PC-9 (cell line): ENCODE results near the gene CHMP2A. TPM values are rescaled to one million over a fixed set of nuclear protein-coding genes. Genes with fewer than 3 reads are reported as not detected.

Source experiments
- BruUV-seq: library from RNA; stranded (reverse); fragments of 400-500 nt; replicated peaks from 2 replicates; lab custom pipeline; 2021; lab: Mats Ljungman, UMichigan
- CTCF ChIA-PET: fragments of 300-600 bp; sonication (Branson Sonifier 250); formaldehyde crosslinking; loops from one replicate; lab custom pipeline; 2022; ENCODE audit warnings: antibody characterized with exemption; lab: Charles Lee
- POLR2A ChIA-PET: fragments of 300-600 bp; sonication (Branson Sonifier 250); formaldehyde crosslinking; loops from one replicate; lab custom pipeline; 2022; ENCODE audit warnings: antibody characterized with exemption; ENCODE audit not compliant: unreplicated experiment; lab: Charles Lee
- DNase-seq, 2 experiments: peaks; one replicate each; pipeline versions ENCODE4 v3.0.0 to v3.0.0-alpha.2; 2015 to 2022; ENCODE audit warnings: mixed read lengths in 1 of 2
- H2AFZ ChIP-seq: fragments of 200-600 bp; sonication (generic); 2 replicates; pipeline ENCODE4 v1.8.1; 2017; ENCODE audit warnings: antibody characterized with exemption
- H3F3A ChIP-seq: fragments of 200-600 bp; sonication (generic); 2 replicates; pipeline ENCODE4 v1.8.1; 2017; ENCODE audit warnings: antibody characterized with exemption, mild to moderate bottlenecking, low read depth; ENCODE audit not compliant: insufficient read depth
- H3K27ac ChIP-seq: fragments of 200-600 bp; sonication (generic); 2 replicates; pipeline ENCODE4 v1.6.1; 2016; ENCODE audit warnings: mixed run types
- H3K27me3 ChIP-seq: fragments of 200-600 bp; sonication (generic); 2 replicates; pipeline ENCODE4 v1.6.1; 2016; ENCODE audit warnings: low read depth, mixed run types; ENCODE audit not compliant: insufficient read depth
- H3K36me3 ChIP-seq: fragments of 200-600 bp; sonication (generic); 2 replicates; pipeline ENCODE4 v1.6.1; 2016; ENCODE audit warnings: low read depth, mixed run types
- H3K4me1 ChIP-seq: fragments of 200-600 bp; sonication (generic); replicated peaks from 2 replicates; pipeline ENCODE4 v1.6.1; 2016; ENCODE audit warnings: mixed run types; ENCODE audit not compliant: insufficient read depth
- H3K4me2 ChIP-seq: fragments of 200-600 bp; sonication (generic); 2 replicates; pipeline ENCODE4 v1.6.1; 2017; ENCODE audit warnings: mixed run types
- H3K4me3 ChIP-seq: fragments of 200-600 bp; sonication (generic); 2 replicates; pipeline ENCODE4 v1.6.1; 2016; ENCODE audit warnings: mixed run types
- H3K79me2 ChIP-seq: fragments of 200-600 bp; sonication (generic); 2 replicates; pipeline ENCODE4 v1.6.1; 2017; ENCODE audit warnings: low read depth, mixed run types
- H3K9me2 ChIP-seq: fragments of 200-600 bp; sonication (generic); 2 replicates; pipeline ENCODE4 v1.8.1; 2017; ENCODE audit warnings: mild to moderate bottlenecking; ENCODE audit not compliant: insufficient read depth
- H3K9me3 ChIP-seq: fragments of 200-600 bp; sonication (generic); 2 replicates; pipeline ENCODE4 v1.8.1; 2016; ENCODE audit warnings: low read depth; ENCODE audit not compliant: insufficient read depth
- H4K20me1 ChIP-seq: fragments of 200-600 bp; sonication (generic); 2 replicates; pipeline ENCODE4 v1.8.1; 2017; ENCODE audit not compliant: insufficient read depth
- CTCF ChIP-seq: fragments of 200-600 bp; sonication (generic); conservative IDR thresholded peaks from 2 replicates; pipeline ENCODE4 v1.6.1; 2017; ENCODE audit warnings: mixed run types, antibody characterized with exemption, mild to moderate bottlenecking, moderate library complexity
- EZH2 ChIP-seq: fragments of 200-600 bp; sonication (generic); IDR thresholded peaks from 2 replicates; pipeline ENCODE4 v1.8.0; 2017; ENCODE audit warnings: antibody characterized with exemption, low read depth
- intact Hi-C: fragments of 100-400 bp; cut with micrococcal nuclease; formaldehyde crosslinking; loops from one replicate; pipeline ENCODE4 v1.10.0; 2022; ENCODE audit not compliant: unreplicated experiment
- total RNA-seq: library from RNA; stranded (reverse); gene quantifications from 2 replicates; pipeline ENCODE4 v1.2.3, GENCODE V29; 2021

Gene CHMP2A
- total RNA-seq, 1 experiment from 2014 or later, result 149 TPM

- no peaks in the 10 kb centered on the region for H4K20me1 ChIP-seq
- CTCF ChIA-PET, result no interaction called here
- H3K27me3 ChIP-seq, result peaks cover 4% of the 10 kb centered on the region; the same call in 1 of the 2 replicates
- no peaks in the 10 kb centered on the region for H3K9me2 ChIP-seq
- no peak overlapping the region for H2AFZ ChIP-seq
- H3K9me3 ChIP-seq, result no peaks in the 10 kb centered on the region
- no peaks in the 10 kb centered on the region for H3K4me1 ChIP-seq
- BruUV-seq, result no TSS peak
- peak overlapping the region; percentile 40; the same call in 1 of the 2 replicates for H3K4me3 ChIP-seq
- H3K36me3 ChIP-seq, result no peaks in the 10 kb centered on the region
- DNase-seq, result peak in 1 of 2 experiments; percentile 66
- no peak overlapping the region for H3K27ac ChIP-seq
- peak overlapping the region; percentile 63 for H3K4me2 ChIP-seq
- peaks cover 3% of the 10 kb centered on the region; the same call in 1 of the 2 replicates for H3F3A ChIP-seq
- POLR2A ChIA-PET, result interaction anchor here (0.6 kb wide), 1 partner anchor 1539 kb away, joined by 3 read pairs; no protein-coding TSS in a partner anchor
- intact Hi-C loops, result no loop called here
- TF ChIP-seq EZH2 (no peak), CTCF (no peak)
- H3K79me2 ChIP-seq, result no peaks in the 10 kb centered on the region
Observed at GRCh38 chr19:58538257-58539168, 16.4 kb downstream of the CHMP2A start.

- Histone ChIP-seq H3F3A (no peaks in the 10 kb centered on the region), H2AFZ (no peak overlapping the region), H3K4me1 (no peaks in the 10 kb centered on the region), H3K9me2 (no peaks in the 10 kb centered on the region), H3K4me2 (peak overlapping the region; percentile 63; the same call in 1 of the 2 replicates), H3K9me3 (no peaks in the 10 kb centered on the region), H3K27me3 (peaks cover 18% of the 10 kb centered on the region; the same call in 1 of the 2 replicates), H3K79me2 (no peaks in the 10 kb centered on the region), H3K36me3 (no peaks in the 10 kb centered on the region), H3K4me3 (no peak overlapping the region), H4K20me1 (no peaks in the 10 kb centered on the region), H3K27ac (no peak overlapping the region)
- POLR2A ChIA-PET, result interaction anchor here (0.6 kb wide), 1 partner anchor 1538 kb away, joined by 3 read pairs; no protein-coding TSS in a partner anchor
- no TSS peak for BruUV-seq
- no peak for DNase-seq
- no peak for TF ChIP-seq EZH2
- TF ChIP-seq CTCF, result no peak
- CTCF ChIA-PET, result no interaction called here
- intact Hi-C loops, result no loop called here
Observed at GRCh38 chr19:58536852-58537798, 17.8 kb downstream of the CHMP2A start.

GRCh38 chr19:58535857-58536256, 19.0 kb downstream of the CHMP2A start:
- H3K4me2 ChIP-seq, result no peak overlapping the region
- no peaks in the 10 kb centered on the region for H4K20me1 ChIP-seq
- POLR2A ChIA-PET, result no interaction called here
- H3K4me3 ChIP-seq, result no peak overlapping the region
- CTCF ChIA-PET, result no interaction called here
- no peaks in the 10 kb centered on the region for H3F3A ChIP-seq
- no peak for TF ChIP-seq CTCF
- no peak overlapping the region for H3K27ac ChIP-seq
- intact Hi-C loops, result no loop called here
- DNase-seq, result no peak
- peaks cover 31% of the 10 kb centered on the region for H3K27me3 ChIP-seq
- no peaks in the 10 kb centered on the region for H3K79me2 ChIP-seq
- BruUV-seq, result no TSS peak
- no peaks in the 10 kb centered on the region for H3K4me1 ChIP-seq
- no peaks in the 10 kb centered on the region for H3K36me3 ChIP-seq
- no peak overlapping the region for H2AFZ ChIP-seq
- no peaks in the 10 kb centered on the region for H3K9me3 ChIP-seq
- no peaks in the 10 kb centered on the region for H3K9me2 ChIP-seq
